ENCODE data around the gene SCFD2. TPM values are rescaled to one million over a fixed set of nuclear protein-coding genes. Genes with fewer than 3 reads are reported as not detected.

Gene SCFD2
- total and polyA plus RNA-seq, 2 donors (not counting 3 experiments of a cell fraction or from before 2014, with no cell fraction given) = 12.3 to 22.8 TPM

- Histone ChIP-seq H4K20me1 (replicated peaks; ENCODE audit: control insufficient read depth, extremely low read depth, insufficient read depth, low read length) (no peaks in the 10 kb centered on the region), H3K36me3 (ENCODE audit: control insufficient read depth in 2 of 2, extremely low read depth in 1 of 2, insufficient read depth in 2 of 2, low read length in 2 of 2) (no peaks in the 10 kb centered on the region), H2AFZ (ENCODE audit: low read depth, low read length) (no peak overlapping the region), H3K27me3 (ENCODE audit: control insufficient read depth in 2 of 2, insufficient read depth in 2 of 2, low read length in 2 of 2) (no peaks in the 10 kb centered on the region), H3K9me3 (replicated peaks; ENCODE audit: control insufficient read depth, insufficient read depth, low read length) (no peaks in the 10 kb centered on the region), H3K27ac (ENCODE audit: insufficient read depth, low read depth, low read length) (no peak overlapping the region), H3K4me3 (replicated peaks in 1 of 3; ENCODE audit: insufficient read depth in 1 of 3, low read depth in 1 of 3, low read length in 3 of 3) (no peak overlapping the region), H3K4me2 (ENCODE audit: insufficient read depth, low read length) (no peak overlapping the region), H3K4me1 (ENCODE audit: control insufficient read depth, extremely low read depth, insufficient read depth, low read length) (no peaks in the 10 kb centered on the region), H3K9me1 (replicated peaks; ENCODE audit: control insufficient read depth, extremely low read depth, insufficient read depth, low read length) (no peaks in the 10 kb centered on the region), H3K79me2 (ENCODE audit: control insufficient read depth, insufficient read depth, low read length) (no peaks in the 10 kb centered on the region), H3K9ac (replicated peaks; ENCODE audit: extremely low read depth, insufficient read depth, low read length) (no peak overlapping the region)
- ChIA-PET CTCF (interaction anchor here (1.3 to 2.3 kb wide), 3 partner anchors 11 to 29 kb away, joined by 3 to 6 read pairs (median 5); no protein-coding TSS in a partner anchor), POLR2A (no interaction called here)
- TF ChIP-seq, protein P1, sequence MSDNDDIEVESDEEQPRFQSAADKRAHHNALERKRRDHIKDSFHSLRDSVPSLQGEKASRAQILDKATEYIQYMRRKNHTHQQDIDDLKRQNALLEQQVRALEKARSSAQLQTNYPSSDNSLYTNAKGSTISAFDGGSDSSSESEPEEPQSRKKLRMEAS (IDR thresholded peaks at IDR 0.05; ENCODE audit: insufficient read depth, insufficient read length) = no peak
- TF ChIP-seq CTCF (IDR thresholded peaks at IDR 0.05; ENCODE audit: extremely low read depth in 1 of 2, insufficient read depth in 1 of 2, low read depth in 1 of 2, low read length in 2 of 2) = no peak
- no peak for TF ChIP-seq MYC (IDR thresholded peaks at IDR 0.05; ENCODE audit: low read depth, low read length)
- TF ChIP-seq POLR2AphosphoS5 (IDR thresholded peaks at IDR 0.05; ENCODE audit: insufficient read depth, low read depth, low read length) = no peak
- TF ChIP-seq GATA2 (IDR thresholded peaks at IDR 0.05; ENCODE audit: insufficient read depth, insufficient read length, low read depth, low read length) = no peak
- TF ChIP-seq FOS (IDR thresholded peaks at IDR 0.05; ENCODE audit: borderline replicate concordance, insufficient read depth, low read length) = no peak
- TF ChIP-seq POLR2A (IDR thresholded peaks at IDR 0.05; ENCODE audit: low read depth, low read length) = no peak
- TF ChIP-seq JUN (IDR thresholded peaks at IDR 0.05; ENCODE audit: borderline replicate concordance, insufficient read depth, insufficient read length, low read depth) = no peak
- no peak for TF ChIP-seq EZH2 (IDR thresholded peaks at IDR 0.05; ENCODE audit: borderline replicate concordance, low read depth, low read length, severe bottlenecking)
- dilution Hi-C loops (cut with MboI; ENCODE audit: extremely low pct_ligation_motif_present, low sequenced_read_pairs) (no loop called here), intact Hi-C loops (cut with micrococcal nuclease) (no loop called here)
- FAIRE-seq (no peak), DNase-seq (ENCODE audit: low read depth, low spot score) (no peak)
- BruUV-seq (replicated peaks) = no TSS peak
These were observed 482.7 kb downstream of the SCFD2 start for GRCh38 chr4:52883183-52883621.
